Renal cortex interstitium (tissue), 11 donors: ENCODE measurements around the gene POFUT2. TPM values are rescaled to one million over a fixed set of nuclear protein-coding genes. Genes with fewer than 3 reads are reported as not detected.
A peak's percentile ranks its signal among the peaks of the same experiment; 100 is the strongest.

Experiments
- DNase-seq, 11 donors: peaks; one replicate each; pipeline ENCODE4 v3.0.0-alpha.2; 2013; ENCODE audit warnings: low read depth in 9 of 11, low spot score in 4 of 11; ENCODE audit errors: extremely low read depth in 1 of 11
- polyA plus RNA-seq, 3 donors: library from polyadenylated mRNA; unstranded; fragments of 120-200 nt; gene quantifications; one replicate each; pipeline ENCODE4 v1.2.1, GENCODE V29; 2013; ENCODE audit not compliant: insufficient read length in 3 of 3

The POFUT2 gene
- polyA plus RNA-seq, 3 donors: 31.0 to 45.0 (median 37.1) TPM

- peak in 9 of 11 donors; percentile 76 to 89 (median 85) for DNase-seq
These were observed 4.9 kb upstream of the POFUT2 start for GRCh38 chr21:45292399-45293219.

GRCh38 chr21:45291613-45292398, 4.1 kb upstream of the POFUT2 start:
- no peak for DNase-seq

GRCh38 chr21:45290948-45291612, 3.4 kb upstream of the POFUT2 start:
- no peak for DNase-seq

GRCh38 chr21:45289655-45290515, 2.2 kb upstream of the POFUT2 start:
- no peak for DNase-seq

GRCh38 chr21:45289134-45289533, 1.4 kb upstream of the POFUT2 start:
- DNase-seq: no peak

- no peak for DNase-seq
These were observed 746 bp upstream of the POFUT2 start for GRCh38 chr21:45288441-45288841.

GRCh38 chr21:45286671-45287437, 841 bp downstream of the POFUT2 start:
- no peak for DNase-seq

- no peak for DNase-seq
These were observed 2.3 kb downstream of the POFUT2 start for GRCh38 chr21:45285266-45285931.

- no peak for DNase-seq
These were observed 3.3 kb downstream of the POFUT2 start for GRCh38 chr21:45284456-45284741.

- DNase-seq: no peak
These were observed 3.9 kb downstream of the POFUT2 start for GRCh38 chr21:45283611-45284455.

GRCh38 chr21:45283035-45283610, 4.6 kb downstream of the POFUT2 start:
- no peak for DNase-seq

- DNase-seq: no peak
These were observed 5.2 kb downstream of the POFUT2 start for GRCh38 chr21:45282283-45283034.

- no peak for DNase-seq
These were observed 6.0 kb downstream of the POFUT2 start for GRCh38 chr21:45281411-45282282.

- DNase-seq: no peak
These were observed 6.7 kb downstream of the POFUT2 start for GRCh38 chr21:45280969-45281368.

GRCh38 chr21:45280178-45280821, 7.4 kb downstream of the POFUT2 start:
- no peak for DNase-seq
